HepG2 (cell line): Measurements from ENCODE around the gene SAMD14. TPM values are rescaled to one million over a fixed set of nuclear protein-coding genes. Genes with fewer than 3 reads are reported as not detected.
A peak's percentile ranks its signal among the peaks of the same experiment; 100 is the strongest.

Source experiments
- CREM ChIP-seq, 2 experiments: sonication (generic) in 1 of 2; formaldehyde crosslinking in 1 of 2; IDR thresholded peaks; 2 replicates each; pipeline versions ENCODE4 v1.4.0 to v1.6.1; 2016 to 2020; ENCODE audit warnings: antibody characterized with exemption in 1 of 2, mild to moderate bottlenecking in 1 of 2, missing genetic modification reagents in 1 of 2
- DPF2 ChIP-seq: sonication (generic); formaldehyde crosslinking; IDR thresholded peaks from 2 replicates; pipeline ENCODE4 v1.4.0; 2020; ENCODE audit warnings: mild to moderate bottlenecking, low read depth, missing genetic modification reagents, borderline replicate concordance
- EEA1 ChIP-seq: sonication (generic); formaldehyde crosslinking; IDR thresholded peaks from 2 replicates; pipeline ENCODE4 v1.5.1; 2020; ENCODE audit warnings: mild to moderate bottlenecking, missing genetic modification reagents, borderline replicate concordance
- EED ChIP-seq: sonication (generic); formaldehyde crosslinking; IDR thresholded peaks from 2 replicates; pipeline ENCODE4 v1.5.0; 2020; ENCODE audit warnings: mild to moderate bottlenecking, missing genetic modification reagents
- ISX ChIP-seq: sonication (generic); formaldehyde crosslinking; conservative IDR thresholded peaks from 2 replicates; pipeline ENCODE4 v1.5.0; 2020; ENCODE audit warnings: missing genetic modification reagents
- JUN ChIP-seq: sonication (generic); formaldehyde crosslinking; IDR thresholded peaks from 2 replicates; pipeline ENCODE4 v1.4.0; 2020; ENCODE audit warnings: mild to moderate bottlenecking, missing genetic modification reagents
- KDM6A ChIP-seq: IDR thresholded peaks from 2 replicates; pipeline ENCODE4 v1.6.1; 2016; ENCODE audit warnings: low read depth
- MAZ ChIP-seq, 2 experiments: sonication (generic) in 1 of 2; formaldehyde crosslinking in 1 of 2; IDR thresholded peaks; 2 replicates each; pipeline versions ENCODE4 v1.5.0 to v1.6.1; 2012 to 2020; ENCODE audit warnings: low read depth in 2 of 2, mild to moderate bottlenecking in 2 of 2, borderline replicate concordance in 1 of 2, improper control_type of control experiment in 1 of 2, low read length in 1 of 2, missing genetic modification reagents in 1 of 2, moderate library complexity in 1 of 2
- MED8 ChIP-seq: sonication (generic); formaldehyde crosslinking; IDR thresholded peaks from 2 replicates; pipeline ENCODE4 v1.8.1; 2023; ENCODE audit warnings: mild to moderate bottlenecking, missing genetic modification reagents; ENCODE audit not compliant: insufficient replicate concordance
- NR1H2 ChIP-seq: sonication (generic); formaldehyde crosslinking; IDR thresholded peaks from 2 replicates; pipeline ENCODE4 v1.8.1; 2022; ENCODE audit warnings: low read depth, missing genetic modification reagents, borderline replicate concordance
- PRPF4 ChIP-seq: fragments of 200-400 bp; formaldehyde crosslinking; IDR thresholded peaks from 2 replicates; pipeline ENCODE4 v1.6.1; 2016; ENCODE audit warnings: low read length, low read depth; ENCODE audit not compliant: poor library complexity, severe bottlenecking
- TEAD3 ChIP-seq: optimal IDR thresholded peaks from 2 replicates; pipeline ENCODE3; 2016; ENCODE audit warnings: borderline replicate concordance
- ZFAT ChIP-seq: sonication (generic); formaldehyde crosslinking; conservative IDR thresholded peaks from 2 replicates; pipeline ENCODE4 v1.8.1; 2023; ENCODE audit warnings: missing genetic modification reagents, inconsistent platforms
- ZFP1 ChIP-seq: IDR thresholded peaks from 2 replicates; pipeline ENCODE4 v1.6.1; 2016
- ZNF121 ChIP-seq: sonication (generic); formaldehyde crosslinking; IDR thresholded peaks from 2 replicates; pipeline ENCODE4 v1.5.0; 2020; ENCODE audit warnings: mild to moderate bottlenecking, missing genetic modification reagents
- ZNF34 ChIP-seq: sonication (generic); formaldehyde crosslinking; IDR thresholded peaks from 2 replicates; pipeline ENCODE4 v1.4.0; 2020; ENCODE audit warnings: mild to moderate bottlenecking, missing genetic modification reagents, borderline replicate concordance
- ZNF550 ChIP-seq: sonication (generic); formaldehyde crosslinking; IDR thresholded peaks from 2 replicates; pipeline ENCODE4 v1.4.0; 2020; ENCODE audit warnings: mild to moderate bottlenecking, missing genetic modification reagents, borderline replicate concordance
- ZNF773 ChIP-seq: sonication (generic); formaldehyde crosslinking; IDR thresholded peaks from 2 replicates; pipeline ENCODE4 v1.4.0; 2020; ENCODE audit warnings: missing genetic modification reagents, borderline replicate concordance
- ZSCAN20 ChIP-seq: sonication (generic); formaldehyde crosslinking; IDR thresholded peaks from 2 replicates; pipeline ENCODE4 v1.4.0; 2020; ENCODE audit warnings: missing genetic modification reagents, mild to moderate bottlenecking, borderline replicate concordance
- polyA plus RNA-seq, 8 experiments: library from polyadenylated mRNA; depleted of rRNA in 3 of 8; stranded (reverse) in 7 of 8; unstranded in 1 of 8; fragments of >200 nt; fragmentation: Illumina TruSeq in 4 of 8; extraction: Trizol in 4 of 8; gene quantifications; 2 replicates each; pipeline versions ENCODE4 v1.2.1 to v1.2.3, GENCODE V29; 2011 to 2016; ENCODE audit warnings: low read depth in 4 of 8, missing spikeins in 1 of 8, mixed read lengths in 1 of 8; ENCODE audit not compliant: insufficient read depth in 1 of 8
- total RNA-seq, 5 experiments: library from RNA; depleted of rRNA; stranded (reverse); fragments of >200 nt; fragmentation: Illumina TruSeq; extraction: Trizol; gene quantifications; 2 replicates each; pipeline ENCODE4 v1.2.3, GENCODE V29; 2016; ENCODE audit warnings: low read depth in 1 of 5
- TF ChIP-seq, protein P1 (sequence below): sonication (generic); formaldehyde crosslinking; IDR thresholded peaks from 2 replicates; pipeline ENCODE4 v1.5.0; 2020; ENCODE audit warnings: mild to moderate bottlenecking, missing genetic modification reagents, borderline replicate concordance
- TF ChIP-seq, protein P2 (sequence below): sonication (generic); formaldehyde crosslinking; IDR thresholded peaks from 2 replicates; pipeline ENCODE4 v1.4.0; 2020; ENCODE audit warnings: low read depth, mild to moderate bottlenecking, missing genetic modification reagents
- TF ChIP-seq, protein P3 (sequence below): IDR thresholded peaks from 2 replicates; pipeline ENCODE4 v1.6.1; 2016; ENCODE audit warnings: missing compliant biosample characterization, missing genetic modification reagents, borderline replicate concordance
- TF ChIP-seq, protein P4 (sequence below): sonication (generic); formaldehyde crosslinking; IDR thresholded peaks from 2 replicates; pipeline ENCODE4 v1.4.0; 2020; ENCODE audit warnings: mild to moderate bottlenecking, missing genetic modification reagents

Gene SAMD14
- total and polyA plus RNA-seq, 2 of the 13 experiments (the other 11 are each of a cell fraction or from before 2014, with no cell fraction given), result 0.07 to 0.22 TPM

DNA sequence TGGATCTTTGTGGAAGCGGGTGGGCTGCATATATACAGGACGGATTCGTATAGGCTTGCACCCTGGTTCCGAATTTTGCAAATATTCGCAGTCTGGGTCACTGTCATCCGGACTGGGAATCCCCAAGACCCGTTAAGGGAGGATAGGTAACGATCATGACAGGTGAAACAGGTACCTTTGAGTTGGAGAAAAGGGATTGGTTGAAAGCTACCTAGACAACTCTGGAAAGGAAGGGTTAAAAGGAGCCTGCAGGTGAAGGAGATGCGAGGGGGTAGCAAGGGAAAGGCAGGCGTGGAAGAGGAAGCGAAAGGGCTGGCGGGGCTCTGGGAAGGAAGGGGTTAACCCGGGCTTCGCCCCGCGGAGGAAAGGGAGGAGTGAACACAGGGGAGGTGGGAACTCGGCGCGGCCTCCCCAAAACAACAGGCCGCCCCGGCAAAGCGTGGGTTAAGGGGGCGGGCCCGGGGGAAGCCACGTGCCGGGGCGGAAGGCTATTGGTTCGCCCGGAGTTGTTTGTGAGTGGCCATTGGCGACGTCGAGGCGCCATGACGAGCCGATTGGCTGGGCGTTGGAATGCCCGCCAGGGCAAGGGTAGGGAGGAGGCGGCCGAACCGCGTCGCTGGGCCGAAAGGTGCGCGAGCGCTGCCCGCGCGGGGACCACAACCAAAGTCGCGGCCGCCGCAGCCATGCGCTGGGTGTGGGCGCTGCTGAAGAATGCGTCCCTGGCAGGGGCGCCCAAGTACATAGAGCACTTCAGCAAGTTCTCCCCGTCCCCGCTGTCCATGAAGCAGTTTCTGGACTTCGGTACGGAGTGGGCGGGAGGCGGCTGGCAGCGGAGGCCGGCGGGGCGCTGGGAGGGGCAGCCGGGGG, 35.0 kb downstream of the SAMD14 start, which contains the start of gene PDK2 (continued):
- TF ChIP-seq ZFP1 (CRISPR knock-in tag) (no peak), KDM6A (CRISPR knock-in tag) (0 out of 2 replicates have a peak, but pooled peaks have one; percentile 43), ZNF773 (CRISPR knock-in tag) (no peak), ZNF550 (CRISPR knock-in tag) (peak; percentile 76; the same call in 1 of the 2 replicates), CREM (IDR thresholded peaks at IDR 0.05) (peak; percentile 48), CREM (CRISPR knock-in tag; IDR thresholded peaks at IDR 0.05) (no peak), NR1H2 (CRISPR knock-in tag) (no peak), ZNF34 (0 out of 2 replicates have a peak, but pooled peaks have one; percentile 43), PRPF4 (no peak), EED (CRISPR knock-in tag) (peak; percentile 86), MED8 (CRISPR knock-in tag) (no peak), DPF2 (CRISPR knock-in tag) (no peak), ISX (no peak), ZNF121 (CRISPR knock-in tag) (no peak), TEAD3 (CRISPR knock-in tag) (peak; percentile 91), ZFAT (no peak), JUN (CRISPR knock-in tag) (no peak), MAZ (IDR thresholded peaks at IDR 0.05; ENCODE audit: borderline replicate concordance, low read depth, low read length) (peak; percentile 92; the same call in 1 of the 2 replicates), MAZ (CRISPR knock-in tag; IDR thresholded peaks at IDR 0.05; ENCODE audit: low read depth) (peak; percentile 99), ZSCAN20 (CRISPR knock-in tag) (no peak), EEA1 (CRISPR knock-in tag) (peak; percentile 91)
- TF ChIP-seq, protein P1, sequence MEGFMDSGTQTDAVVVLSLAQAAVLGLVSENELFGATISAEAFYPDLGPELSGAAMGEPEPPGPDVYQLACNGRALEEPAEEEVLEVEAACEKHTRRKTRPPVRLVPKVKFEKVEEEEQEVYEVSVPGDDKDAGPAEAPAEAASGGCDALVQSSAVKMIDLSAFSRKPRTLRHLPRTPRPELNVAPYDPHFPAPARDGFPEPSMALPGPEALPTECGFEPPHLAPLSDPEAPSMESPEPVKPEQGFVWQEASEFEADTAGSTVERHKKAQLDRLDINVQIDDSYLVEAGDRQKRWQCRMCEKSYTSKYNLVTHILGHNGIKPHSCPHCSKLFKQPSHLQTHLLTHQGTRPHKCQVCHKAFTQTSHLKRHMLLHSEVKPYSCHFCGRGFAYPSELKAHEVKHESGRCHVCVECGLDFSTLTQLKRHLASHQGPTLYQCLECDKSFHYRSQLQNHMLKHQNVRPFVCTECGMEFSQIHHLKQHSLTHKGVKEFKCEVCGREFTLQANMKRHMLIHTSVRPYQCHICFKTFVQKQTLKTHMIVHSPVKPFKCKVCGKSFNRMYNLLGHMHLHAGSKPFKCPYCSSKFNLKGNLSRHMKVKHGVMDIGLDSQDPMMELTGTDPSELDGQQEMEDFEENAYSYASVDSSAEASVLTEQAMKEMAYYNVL (CRISPR knock-in tag), result peak; percentile 62; the same call in 1 of the 2 replicates
- TF ChIP-seq, protein P2, sequence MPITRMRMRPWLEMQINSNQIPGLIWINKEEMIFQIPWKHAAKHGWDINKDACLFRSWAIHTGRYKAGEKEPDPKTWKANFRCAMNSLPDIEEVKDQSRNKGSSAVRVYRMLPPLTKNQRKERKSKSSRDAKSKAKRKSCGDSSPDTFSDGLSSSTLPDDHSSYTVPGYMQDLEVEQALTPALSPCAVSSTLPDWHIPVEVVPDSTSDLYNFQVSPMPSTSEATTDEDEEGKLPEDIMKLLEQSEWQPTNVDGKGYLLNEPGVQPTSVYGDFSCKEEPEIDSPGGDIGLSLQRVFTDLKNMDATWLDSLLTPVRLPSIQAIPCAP (CRISPR knock-in tag), result no peak
- TF ChIP-seq, protein P3, sequence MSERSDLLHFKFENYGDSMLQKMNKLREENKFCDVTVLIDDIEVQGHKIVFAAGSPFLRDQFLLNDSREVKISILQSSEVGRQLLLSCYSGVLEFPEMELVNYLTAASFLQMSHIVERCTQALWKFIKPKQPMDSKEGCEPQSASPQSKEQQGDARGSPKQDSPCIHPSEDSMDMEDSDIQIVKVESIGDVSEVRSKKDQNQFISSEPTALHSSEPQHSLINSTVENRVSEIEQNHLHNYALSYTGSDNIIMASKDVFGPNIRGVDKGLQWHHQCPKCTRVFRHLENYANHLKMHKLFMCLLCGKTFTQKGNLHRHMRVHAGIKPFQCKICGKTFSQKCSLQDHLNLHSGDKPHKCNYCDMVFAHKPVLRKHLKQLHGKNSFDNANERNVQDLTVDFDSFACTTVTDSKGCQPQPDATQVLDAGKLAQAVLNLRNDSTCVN (CRISPR knock-in tag), result 0 out of 2 replicates have a peak, but pooled peaks have one; percentile 49
- TF ChIP-seq, protein P4, sequence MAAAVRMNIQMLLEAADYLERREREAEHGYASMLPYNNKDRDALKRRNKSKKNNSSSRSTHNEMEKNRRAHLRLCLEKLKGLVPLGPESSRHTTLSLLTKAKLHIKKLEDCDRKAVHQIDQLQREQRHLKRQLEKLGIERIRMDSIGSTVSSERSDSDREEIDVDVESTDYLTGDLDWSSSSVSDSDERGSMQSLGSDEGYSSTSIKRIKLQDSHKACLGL, result peak; percentile 81; the same call in 1 of the 2 replicates
